ENCODE measurements around the gene HAAO.

The HAAO gene

GRCh38 chr2:42769583-42770287 lies 22.6 kb downstream of the HAAO start:
- H3K4me3 ChIP-seq (ENCODE audit: low read depth, low read length) = no peak overlapping the region
- TF ChIP-seq CTCF (IDR thresholded peaks at IDR 0.05; ENCODE audit: control insufficient read depth, extremely low read depth, insufficient read depth) = no peak
- DNase-seq (ENCODE audit: low read depth) = no peak

GRCh38 chr2:42768706-42769256 lies 23.6 kb downstream of the HAAO start:
- H3K4me3 ChIP-seq (ENCODE audit: low read depth, low read length) = no peak overlapping the region
- TF ChIP-seq CTCF (IDR thresholded peaks at IDR 0.05; ENCODE audit: control insufficient read depth, extremely low read depth, insufficient read depth) = no peak
- DNase-seq (ENCODE audit: low read depth) = no peak

GRCh38 chr2:42767899-42768705 lies 24.3 kb downstream of the HAAO start:
- no peak for TF ChIP-seq CTCF (IDR thresholded peaks at IDR 0.05; ENCODE audit: control insufficient read depth, extremely low read depth, insufficient read depth)
- DNase-seq (ENCODE audit: low read depth) = no peak
- no peak overlapping the region for H3K4me3 ChIP-seq (ENCODE audit: low read depth, low read length)

GRCh38 chr2:42767080-42767898 lies 25.1 kb downstream of the HAAO start:
- DNase-seq (ENCODE audit: low read depth) = no peak
- no peak for TF ChIP-seq CTCF (IDR thresholded peaks at IDR 0.05; ENCODE audit: control insufficient read depth, extremely low read depth, insufficient read depth)
- no peak overlapping the region for H3K4me3 ChIP-seq (ENCODE audit: low read depth, low read length)

GRCh38 chr2:42765686-42766085 lies 26.7 kb downstream of the HAAO start:
- H3K4me3 ChIP-seq (ENCODE audit: low read depth, low read length) = no peak overlapping the region
- no peak for TF ChIP-seq CTCF (IDR thresholded peaks at IDR 0.05; ENCODE audit: control insufficient read depth, extremely low read depth, insufficient read depth)

GRCh38 chr2:42764901-42765300 lies 27.5 kb downstream of the HAAO start:
- no peak for TF ChIP-seq CTCF (IDR thresholded peaks at IDR 0.05; ENCODE audit: control insufficient read depth, extremely low read depth, insufficient read depth)
- no peak overlapping the region for H3K4me3 ChIP-seq (ENCODE audit: low read depth, low read length)
- DNase-seq (ENCODE audit: low read depth) = no peak

More at GRCh38 chr2:42765686-42766085, 26.7 kb downstream of the HAAO start:
- no peak for DNase-seq (ENCODE audit: low read depth)

All from LNCaP clone FGC (cell line).